HG02852 (cell line): ENCODE measurements around the gene RTBDN.

Experiments
- ATAC-seq: cut with Tn5 transposase; IDR thresholded peaks from one replicate; pipeline ENCODE4 v1.9.1; 2021; ENCODE audit warnings: mild to moderate bottlenecking, moderate library complexity; ENCODE audit not compliant: unreplicated experiment

Gene RTBDN

DNA sequence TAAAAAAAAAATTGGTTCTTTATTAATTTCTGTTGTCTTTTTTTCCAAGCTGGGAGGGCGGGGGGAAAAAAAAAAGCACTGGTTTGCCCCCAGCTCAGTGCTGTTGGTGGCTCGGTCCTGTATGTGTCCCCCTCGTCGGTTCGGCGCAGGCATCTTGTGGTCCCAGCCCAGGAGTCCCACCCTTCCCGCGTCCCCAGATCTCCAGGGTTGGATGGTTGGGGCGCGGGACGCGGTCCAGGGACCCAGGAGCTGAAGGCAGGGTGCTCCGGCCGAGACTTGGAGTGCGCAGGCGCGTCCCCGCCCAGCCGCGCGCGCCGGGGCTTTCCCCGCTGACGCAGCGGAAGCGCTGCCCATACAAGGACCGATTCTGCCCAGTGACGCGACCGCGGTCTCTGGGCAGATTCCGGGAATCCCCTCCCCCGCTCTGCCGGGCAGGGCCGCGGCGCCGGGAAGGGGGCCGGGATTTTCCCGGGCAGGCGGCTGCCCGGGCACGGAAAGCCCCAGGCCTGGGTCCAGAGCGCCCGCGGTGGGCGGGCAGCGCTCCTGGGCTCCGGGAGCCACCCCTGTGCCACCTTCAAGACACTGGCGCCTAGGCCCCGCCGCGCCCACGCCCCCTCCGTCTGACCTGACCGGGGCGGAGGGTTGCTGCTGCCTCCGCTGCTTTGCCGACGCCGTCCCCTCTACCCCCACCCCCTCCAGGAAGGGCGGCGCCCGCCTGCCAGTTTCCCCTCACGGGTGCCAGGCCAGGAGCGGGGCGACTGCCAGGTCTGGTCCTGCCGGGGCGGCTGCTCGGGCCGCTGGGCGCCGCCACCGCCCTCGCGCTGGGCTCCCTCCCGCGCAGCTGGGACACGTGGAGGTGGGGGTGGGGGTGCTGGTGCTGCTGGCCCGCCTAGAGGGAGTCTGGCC lies 40.8 kb downstream of the RTBDN start:
- peak; percentile 23 for ATAC-seq

DNA sequence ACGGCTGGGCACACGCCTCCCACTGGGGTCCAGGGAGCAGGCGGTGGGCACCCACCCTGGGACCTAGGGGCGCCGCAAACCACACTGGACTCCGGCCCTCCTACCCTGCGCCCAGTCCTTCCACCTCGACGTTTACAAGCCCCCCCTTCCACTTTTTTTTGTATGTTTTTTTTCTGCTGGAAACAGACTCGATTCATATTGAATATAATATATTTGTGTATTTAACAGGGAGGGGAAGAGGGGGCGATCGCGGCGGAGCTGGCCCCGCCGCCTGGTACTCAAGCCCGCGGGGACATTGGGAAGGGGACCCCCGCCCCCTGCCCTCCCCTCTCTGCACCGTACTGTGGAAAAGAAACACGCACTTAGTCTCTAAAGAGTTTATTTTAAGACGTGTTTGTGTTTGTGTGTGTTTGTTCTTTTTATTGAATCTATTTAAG lies 41.5 kb downstream of the RTBDN start:
- ATAC-seq, result no peak

GRCh38 chr19:12792051-12792852 lies 42.1 kb downstream of the RTBDN start:
- no peak for ATAC-seq

- ATAC-seq, result peak; percentile 33
Measured at GRCh38 chr19:12791345-12792050, 42.9 kb downstream of the RTBDN start, which contains the start of gene JUNB. JUNB (plus strand) TSS chr19:12791486; CDS start chr19:12791772, 286 bp downstream.

- no peak for ATAC-seq
Measured at GRCh38 chr19:12790628-12791344, 43.6 kb downstream of the RTBDN start.

GRCh38 chr19:12789904-12790619 lies 44.3 kb downstream of the RTBDN start:
- ATAC-seq, result peak; percentile 37

DNA sequence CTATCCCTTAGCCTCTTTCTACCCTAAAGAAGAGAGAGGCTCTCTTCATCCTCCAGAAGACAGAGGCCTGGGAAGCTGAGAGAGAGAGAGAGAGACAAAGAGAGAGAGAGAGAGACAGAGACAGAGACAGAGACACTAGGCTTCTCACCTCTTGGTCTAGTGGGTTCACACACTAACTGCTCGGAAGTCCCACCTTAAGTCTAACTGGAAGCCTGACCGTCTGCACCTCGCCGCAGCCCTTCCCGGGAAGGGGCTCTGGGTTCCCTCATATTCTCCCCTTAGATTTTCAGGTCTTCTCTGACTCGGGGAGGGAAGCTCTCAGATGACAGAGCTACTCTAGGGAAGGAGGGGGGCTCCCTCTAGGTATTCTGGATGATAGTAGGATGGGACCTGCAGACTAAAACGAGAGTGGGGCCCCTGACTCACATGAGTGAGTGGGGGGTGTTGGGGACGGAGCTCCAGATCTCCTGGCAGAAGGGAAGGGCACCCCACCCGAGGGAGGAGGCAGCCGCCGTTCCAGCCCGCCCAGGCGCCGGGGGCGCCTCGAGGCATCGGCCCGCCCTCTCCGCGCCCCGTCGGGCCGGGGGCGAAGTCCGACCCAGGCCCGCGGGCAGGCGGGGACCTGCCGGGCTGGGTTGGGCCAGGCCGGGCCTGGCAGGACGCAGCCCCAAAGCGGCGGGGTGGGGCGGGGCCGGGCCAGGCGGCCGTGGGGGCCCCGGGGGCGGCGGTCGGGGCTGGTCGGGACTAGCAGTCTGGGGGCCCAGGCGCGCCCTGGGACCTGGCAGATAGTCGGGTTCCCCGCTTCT lies 45.1 kb downstream of the RTBDN start:
- no peak for ATAC-seq

GRCh38 chr19:12788682-12789097 lies 45.7 kb downstream of the RTBDN start:
- no peak for ATAC-seq

DNA sequence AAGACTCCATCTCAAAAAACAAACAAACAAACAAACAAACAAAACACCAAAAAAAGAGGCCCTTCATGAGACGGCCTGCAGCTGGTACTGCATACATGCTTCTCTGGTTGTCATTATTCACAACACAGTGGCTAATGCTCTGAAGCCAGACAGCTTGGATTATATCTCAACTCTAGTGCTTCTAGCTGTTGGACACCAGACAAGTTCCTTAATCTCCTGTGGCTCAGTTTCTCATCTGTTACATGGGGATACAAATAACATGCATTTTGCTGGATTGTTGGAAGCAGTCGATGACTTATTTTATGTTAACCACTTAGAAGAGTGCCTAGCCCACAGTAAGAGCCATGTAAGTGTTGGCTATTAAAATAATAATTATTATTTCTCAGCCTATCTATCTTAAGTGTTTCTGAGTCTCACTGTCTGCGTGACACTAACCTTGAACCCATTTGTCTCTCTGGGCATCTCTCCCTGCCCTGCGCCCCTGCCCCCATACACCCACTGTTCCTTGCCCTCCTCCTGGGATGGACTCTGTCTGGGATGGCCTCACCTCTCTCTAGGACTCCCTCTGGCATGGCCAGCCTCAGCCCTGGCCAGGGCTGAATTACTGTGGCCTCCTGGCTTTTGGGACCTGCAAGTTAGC lies 46.2 kb downstream of the RTBDN start:
- no peak for ATAC-seq

DNA sequence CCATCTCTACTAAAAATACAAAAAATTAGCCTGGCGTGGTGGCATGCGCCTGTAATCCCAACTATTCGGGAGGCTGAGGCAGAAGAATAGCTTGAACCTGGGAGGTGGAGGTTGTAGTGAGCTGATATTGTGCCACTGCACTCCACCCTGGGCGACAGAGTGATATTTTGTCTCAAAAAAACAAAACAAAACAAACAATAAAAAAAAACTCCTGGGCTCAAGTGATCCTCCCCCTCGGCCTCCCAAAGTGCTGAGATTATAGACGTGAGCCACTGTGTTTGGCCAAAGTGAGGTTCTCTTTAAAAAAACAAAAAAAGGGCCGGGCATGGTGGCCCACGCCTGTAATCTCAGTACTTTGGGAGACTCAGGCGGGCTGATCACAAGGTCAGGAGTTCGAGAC lies 46.9 kb downstream of the RTBDN start:
- no peak for ATAC-seq

- no peak for ATAC-seq
Measured at GRCh38 chr19:12786952-12787351, 47.4 kb downstream of the RTBDN start.

GRCh38 chr19:12786141-12786870 lies 48.1 kb downstream of the RTBDN start:
- no peak for ATAC-seq

DNA sequence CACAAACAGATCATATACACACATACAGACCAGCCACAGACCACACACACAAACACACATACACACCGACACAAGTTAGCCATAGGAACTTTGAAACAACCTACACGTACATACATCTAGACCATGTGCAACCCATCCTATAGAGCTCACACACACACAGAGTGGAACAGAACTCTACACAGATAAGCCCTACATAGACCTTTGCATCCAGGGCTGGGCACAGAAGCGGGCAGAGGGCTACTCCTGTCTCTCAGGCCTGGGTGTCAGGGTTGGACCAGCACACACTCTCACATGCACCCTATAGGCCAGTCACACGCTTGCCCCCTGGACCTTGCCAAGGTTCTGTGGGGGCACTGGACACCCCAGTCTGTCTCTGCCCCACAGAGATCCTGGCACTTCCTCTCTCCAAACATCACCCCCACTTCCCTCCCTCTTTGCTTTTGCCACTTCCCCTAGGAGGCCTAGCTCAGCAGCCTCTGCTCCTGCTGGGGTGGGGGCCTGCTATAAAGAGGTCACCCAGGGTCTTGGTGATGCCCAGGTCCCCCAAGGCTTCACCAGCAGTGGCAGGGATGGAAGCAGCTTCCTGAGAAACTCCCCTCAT lies 48.8 kb downstream of the RTBDN start:
- no peak for ATAC-seq

GRCh38 chr19:12784871-12785430 lies 49.4 kb downstream of the RTBDN start:
- ATAC-seq, result no peak

DNA sequence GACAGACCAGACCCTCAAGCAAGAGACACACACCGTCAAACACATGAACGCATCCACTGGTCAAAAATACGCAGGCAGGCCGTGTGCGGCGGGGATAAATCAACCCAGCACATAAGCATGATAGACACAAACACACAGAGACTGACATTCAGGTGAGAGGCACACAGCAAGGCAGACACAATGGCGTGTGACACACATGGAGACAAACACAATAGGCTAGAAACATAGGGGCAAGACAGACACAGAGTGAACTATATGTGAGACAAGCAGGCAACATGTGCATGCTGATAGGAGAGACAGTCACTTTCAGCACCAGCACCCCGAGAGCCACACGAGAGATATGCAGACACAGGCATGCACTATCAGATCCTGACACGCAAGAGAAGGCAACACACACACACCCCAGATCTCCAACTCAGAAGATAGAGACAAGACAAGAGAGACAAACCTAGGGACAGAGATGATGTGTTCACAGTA lies 49.9 kb downstream of the RTBDN start:
- no peak for ATAC-seq

DNA sequence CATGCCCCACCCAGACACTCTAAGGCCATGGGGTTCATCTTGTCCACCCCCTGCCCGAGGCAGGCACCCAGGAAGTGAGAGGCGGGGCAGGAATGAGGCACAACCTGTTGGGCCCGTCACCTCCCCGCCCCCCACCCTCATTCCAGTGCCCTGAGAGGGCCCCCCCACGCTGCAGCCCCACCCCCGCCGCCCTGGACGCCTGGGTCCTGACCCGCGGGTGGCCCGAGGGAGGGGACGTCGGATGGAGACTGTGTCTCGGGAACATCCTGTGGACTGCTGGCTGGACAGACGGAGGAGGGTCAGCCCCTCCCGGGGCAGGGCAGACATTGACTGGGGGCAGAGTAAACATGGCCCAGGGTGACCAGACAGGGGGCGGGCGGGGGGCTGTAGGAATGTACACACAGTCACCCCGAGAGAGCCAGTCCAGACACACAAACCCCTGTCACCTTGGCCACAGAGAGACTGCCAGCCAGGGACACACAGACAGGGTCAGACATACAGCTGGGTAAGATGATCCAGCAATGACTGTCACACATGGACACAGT lies 50.5 kb downstream of the RTBDN start:
- no peak for ATAC-seq
